Keratinocyte (primary cell): ENCODE measurements around the gene FBRSL1. TPM values are rescaled to one million over a fixed set of nuclear protein-coding genes. Genes with fewer than 3 reads are reported as not detected.
A peak's percentile ranks its signal among the peaks of the same experiment; 100 is the strongest.

ENCODE experiments used
- DNase-seq: peaks from one replicate; pipeline ENCODE4 v3.0.0-alpha.2; 2011; ENCODE audit warnings: low read depth, missing footprints, low spot score
- FAIRE-seq: peaks from 2 replicates; lab custom pipeline; 2011; peaks lifted over from hg19 to GRCh38; lab: Jason Lieb, UNC
- H2AFZ ChIP-seq: 2 replicates; pipeline ENCODE4 v1.6.0; 2012; ENCODE audit warnings: low read length, control low read depth, inconsistent platforms; ENCODE audit not compliant: control insufficient read depth
- H3K27ac ChIP-seq: 2 replicates; pipeline ENCODE4 v1.5.1; 2011; ENCODE audit warnings: low read length; ENCODE audit not compliant: control insufficient read depth, insufficient read depth
- H3K27me3 ChIP-seq: 3 replicates; pipeline ENCODE4 v1.6.0; 2011; ENCODE audit warnings: low read length; ENCODE audit not compliant: control insufficient read depth, insufficient read depth; ENCODE audit errors: extremely low read depth
- H3K36me3 ChIP-seq, 2 experiments: 2 replicates in 1 of 2; 3 replicates in 1 of 2; pipeline ENCODE4 v1.5.1; 2011; ENCODE audit warnings: low read length in 2 of 2, mild to moderate bottlenecking in 1 of 2; ENCODE audit not compliant: control insufficient read depth in 2 of 2, insufficient read depth in 2 of 2; ENCODE audit errors: extremely low read depth in 1 of 2
- H3K4me1 ChIP-seq: 3 replicates; pipeline ENCODE4 v1.5.1; 2011; ENCODE audit warnings: low read length; ENCODE audit not compliant: control insufficient read depth, insufficient read depth; ENCODE audit errors: extremely low read depth
- H3K4me2 ChIP-seq: 3 replicates; pipeline ENCODE4 v1.6.0; 2011; ENCODE audit warnings: low read depth, low read length; ENCODE audit not compliant: control insufficient read depth, insufficient read depth; ENCODE audit errors: extremely low read depth
- H3K4me3 ChIP-seq, 3 experiments: fragments of 200-600 bp in 1 of 3; sonication (generic) in 1 of 3; 2 replicates in 2 of 3; 3 replicates in 1 of 3; pipeline ENCODE4 v1.5.1; 2011 to 2016; ENCODE audit warnings: low read length in 3 of 3, mild to moderate bottlenecking in 3 of 3, control low read depth in 2 of 3, inconsistent platforms in 1 of 3, low read depth in 1 of 3, mixed read lengths in 1 of 3, mixed run types in 1 of 3, moderate library complexity in 1 of 3; ENCODE audit not compliant: control insufficient read depth in 2 of 3, insufficient read depth in 2 of 3; ENCODE audit errors: extremely low read depth in 1 of 3
- H3K79me2 ChIP-seq: 2 replicates; pipeline ENCODE4 v1.6.0; 2012; ENCODE audit warnings: low read length; ENCODE audit not compliant: control insufficient read depth, insufficient read depth
- H3K9ac ChIP-seq: 3 replicates; pipeline ENCODE4 v1.6.0; 2011; ENCODE audit warnings: low read length; ENCODE audit not compliant: control insufficient read depth, insufficient read depth; ENCODE audit errors: extremely low read depth
- H3K9me1 ChIP-seq: 3 replicates; pipeline ENCODE4 v1.6.0; 2011; ENCODE audit warnings: low read length; ENCODE audit not compliant: control insufficient read depth, insufficient read depth; ENCODE audit errors: extremely low read depth
- H3K9me3 ChIP-seq: 2 replicates; pipeline ENCODE4 v1.5.1; 2012; ENCODE audit warnings: low read depth, low read length; ENCODE audit not compliant: control insufficient read depth
- H4K20me1 ChIP-seq: 3 replicates; pipeline ENCODE4 v1.6.0; 2011; ENCODE audit warnings: low read length; ENCODE audit not compliant: control insufficient read depth, insufficient read depth; ENCODE audit errors: extremely low read depth
- CTCF ChIP-seq, 3 experiments: IDR thresholded peaks in 1 of 3; conservative IDR thresholded peaks in 1 of 3; optimal IDR thresholded peaks in 1 of 3; 2 replicates in 2 of 3; 3 replicates in 1 of 3; pipeline versions ENCODE3 to v1.5.1; 2011; ENCODE audit warnings: low read length in 3 of 3, mild to moderate bottlenecking in 3 of 3, moderate library complexity in 2 of 3, control low read depth in 1 of 3, inconsistent platforms in 1 of 3; ENCODE audit not compliant: insufficient read depth in 2 of 3; ENCODE audit errors: extremely low read depth in 1 of 3
- EZH2 ChIP-seq: IDR thresholded peaks from one replicate; pipeline ENCODE4 v1.6.1; 2012; ENCODE audit warnings: inconsistent platforms, mild to moderate bottlenecking, low read length, moderate library complexity
- dilution Hi-C: fragments of 300-500 bp; cut with MboI; formaldehyde crosslinking; loops from one replicate; pipeline ENCODE4 v1.7.0; 2020; ENCODE audit warnings: low sequenced_read_pairs; ENCODE audit not compliant: extremely low pct_ligation_motif_present
- polyA plus RNA-seq, 5 experiments: library from polyadenylated mRNA; depleted of rRNA in 3 of 5; stranded (reverse) in 3 of 5; stranded (forward) in 1 of 5; unstranded in 1 of 5; fragments of >200 nt; gene quantifications; 1 replicate in 1 of 5; 2 replicates in 3 of 5; 3 replicates in 1 of 5; pipeline versions ENCODE4 v1.2.1 to v1.2.3, GENCODE V29; 2011 to 2012; ENCODE audit warnings: missing spikeins in 2 of 5, low read depth in 1 of 5, low replicate concordance in 1 of 5

FBRSL1 gene
- polyA plus RNA-seq, 1 donor (not counting 4 experiments of a cell fraction or from before 2014, with no cell fraction given) = 0.89 TPM

- dilution Hi-C loops = no loop called here
- FAIRE-seq (no peak), DNase-seq (no peak)
- peaks cover 65% of the 10 kb centered on the region for H3K79me2 ChIP-seq
- TF ChIP-seq CTCF (optimal IDR thresholded peaks at IDR 0.05 in 1 of 3, IDR thresholded peaks at IDR 0.05 in 1 of 3, conservative IDR thresholded peaks at IDR 0.05 in 1 of 3; ENCODE audit: extremely low read depth in 1 of 3, insufficient read depth in 2 of 3, low read length in 3 of 3) (no peak), EZH2 (no peak)
- peaks cover 33% of the 10 kb centered on the region for H3K4me1 ChIP-seq
- H3K9ac ChIP-seq = no peak overlapping the region
- no peak overlapping the region for H3K27ac ChIP-seq
- peaks cover 50% of the 10 kb centered on the region for H4K20me1 ChIP-seq
- H3K9me3 ChIP-seq = no peaks in the 10 kb centered on the region
- no peaks in the 10 kb centered on the region for H3K36me3 ChIP-seq
- H3K27me3 ChIP-seq = peaks cover 9% of the 10 kb centered on the region
- H2AFZ ChIP-seq = no peak overlapping the region
- H3K9me1 ChIP-seq = peaks cover 7% of the 10 kb centered on the region
- peak overlapping the region in 1 of 3 experiments; percentile 13 for H3K4me3 ChIP-seq
- peak overlapping the region; percentile 97 for H3K4me2 ChIP-seq
These were observed 2.6 kb downstream of the FBRSL1 start for GRCh38 chr12:132492522-132492921.

- no peak overlapping the region for H2AFZ ChIP-seq
- H3K4me2 ChIP-seq = peak overlapping the region; percentile 97
- no peaks in the 10 kb centered on the region for H3K9me3 ChIP-seq
- dilution Hi-C loops = no loop called here
- peaks cover 50% of the 10 kb centered on the region for H4K20me1 ChIP-seq
- peaks cover 9% of the 10 kb centered on the region for H3K27me3 ChIP-seq
- no peak for TF ChIP-seq EZH2
- H3K9ac ChIP-seq = no peak overlapping the region
- H3K79me2 ChIP-seq = peaks cover 69% of the 10 kb centered on the region
- peaks cover 33% of the 10 kb centered on the region for H3K4me1 ChIP-seq
- H3K9me1 ChIP-seq = peaks cover 7% of the 10 kb centered on the region
- DNase-seq (no peak), FAIRE-seq (no peak)
- H3K36me3 ChIP-seq = no peaks in the 10 kb centered on the region
- H3K27ac ChIP-seq = no peak overlapping the region
- no peak overlapping the region for H3K4me3 ChIP-seq
These were observed 3.0 kb downstream of the FBRSL1 start for GRCh38 chr12:132492951-132493350.
